ENCODE results near the gene ARHGAP19. TPM values are rescaled to one million over a fixed set of nuclear protein-coding genes. Genes with fewer than 3 reads are reported as not detected.

The ARHGAP19 gene
- total and polyA plus RNA-seq, 2 of the 8 experiments (the other 6 are each of a cell fraction or from before 2014, with no cell fraction given), result 13.3 to 32.1 TPM

DNA sequence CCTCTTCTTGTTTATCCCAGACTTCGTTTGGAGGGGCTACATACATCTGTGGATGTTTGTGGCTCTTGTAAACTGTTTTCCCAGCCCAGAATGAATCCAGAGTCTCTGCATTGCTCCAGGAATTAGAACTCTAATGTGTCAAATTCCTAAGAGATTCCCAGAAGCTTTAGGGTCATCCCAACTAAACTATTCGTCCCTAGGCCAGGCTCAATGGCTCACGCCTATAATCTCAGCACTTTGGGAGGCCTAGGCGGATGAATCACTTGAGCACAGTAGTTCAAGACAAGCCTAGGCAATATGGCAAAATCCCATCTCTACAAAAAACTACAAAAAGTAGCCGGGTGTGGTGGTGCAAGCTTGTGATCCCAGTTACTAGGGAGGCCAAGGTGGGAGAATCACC is 28.5 kb downstream of the ARHGAP19 start (continued):
- TF ChIP-seq POLR2AphosphoS5 (IDR thresholded peaks at IDR 0.05; ENCODE audit: low read depth, low read length) (no peak), SP2 (IDR thresholded peaks at IDR 0.05; ENCODE audit: low read length) (no peak), NANOG (IDR thresholded peaks at IDR 0.05; ENCODE audit: insufficient read depth, low read depth, low read length, poor library complexity, severe bottlenecking) (no peak), RFX5 (IDR thresholded peaks at IDR 0.05; ENCODE audit: borderline replicate concordance, low read depth, low read length) (no peak), TEAD4 (IDR thresholded peaks at IDR 0.05; ENCODE audit: low read depth, low read length) (no peak), GTF2F1 (IDR thresholded peaks at IDR 0.05; ENCODE audit: borderline replicate concordance, low read depth, low read length) (no peak), CREB1 (IDR thresholded peaks at IDR 0.05) (no peak)
